SK-N-MC (cell line): Measurements from ENCODE around the gene MORC4.

ENCODE experiments used
- DNase-seq: peaks from one replicate; pipeline ENCODE4 v3.0.0-alpha.2; 2011; ENCODE audit warnings: low read depth, low spot score
- H3K27ac ChIP-seq: fragments of 200-600 bp; sonication (generic); 2 replicates; pipeline ENCODE4 v1.5.1; 2016; ENCODE audit warnings: mixed run types
- H3K36me3 ChIP-seq: fragments of 200-600 bp; sonication (generic); 2 replicates; pipeline ENCODE4 v1.6.1; 2017; ENCODE audit warnings: antibody characterized with exemption, low read length, mixed read lengths; ENCODE audit not compliant: insufficient read depth
- H3K4me3 ChIP-seq: fragments of 200-600 bp; sonication (generic); 2 replicates; pipeline ENCODE4 v1.5.1; 2016
- H3K9ac ChIP-seq: fragments of 200-600 bp; sonication (generic); 2 replicates; pipeline ENCODE4 v1.8.0; 2017; ENCODE audit warnings: mixed run types, mixed read lengths; ENCODE audit not compliant: insufficient read length
- H3K9me3 ChIP-seq: fragments of 200-600 bp; sonication (generic); 2 replicates; pipeline ENCODE4 v1.6.1; 2017; ENCODE audit warnings: low read depth, mild to moderate bottlenecking, antibody characterized with exemption, low read length, moderate library complexity, mixed read lengths
- EZH2 ChIP-seq: fragments of 200-600 bp; sonication (generic); IDR thresholded peaks from one replicate; pipeline ENCODE4 v1.6.1; 2017; ENCODE audit warnings: antibody characterized with exemption
- FOXP2 ChIP-seq: optimal IDR thresholded peaks from 2 replicates; pipeline ENCODE3; 2011; ENCODE audit warnings: mild to moderate bottlenecking, moderate library complexity; ENCODE audit not compliant: insufficient read depth; ENCODE audit errors: extremely low read length, control extremely low read depth
- POLR2AphosphoS5 ChIP-seq: IDR thresholded peaks from 2 replicates; pipeline ENCODE4 v1.6.1; 2012; ENCODE audit warnings: mild to moderate bottlenecking, low read depth, low read length, borderline replicate concordance

MORC4 gene

GRCh38 chrX:106932492-106932923, 67.5 kb downstream of the MORC4 start:
- no peaks in the 10 kb centered on the region for H3K36me3 ChIP-seq
- no peak for DNase-seq
- no peak overlapping the region for H3K9ac ChIP-seq
- no peak overlapping the region for H3K27ac ChIP-seq
- H3K9me3 ChIP-seq = no peaks in the 10 kb centered on the region
- no peak overlapping the region for H3K4me3 ChIP-seq
- TF ChIP-seq FOXP2 = no peak
- no peak for TF ChIP-seq POLR2AphosphoS5
- no peak for TF ChIP-seq EZH2

GRCh38 chrX:106931831-106932491, 68.1 kb downstream of the MORC4 start:
- Histone ChIP-seq H3K4me3 (no peak overlapping the region), H3K27ac (no peak overlapping the region), H3K9ac (no peak overlapping the region)

GRCh38 chrX:106928227-106928626, 71.8 kb downstream of the MORC4 start:
- DNase-seq = no peak
- Histone ChIP-seq H3K27ac (no peak overlapping the region), H3K36me3 (no peaks in the 10 kb centered on the region), H3K9me3 (no peaks in the 10 kb centered on the region), H3K9ac (no peak overlapping the region), H3K4me3 (no peak overlapping the region)
- TF ChIP-seq EZH2 = no peak
- TF ChIP-seq FOXP2 = no peak
- no peak for TF ChIP-seq POLR2AphosphoS5

More at GRCh38 chrX:106931831-106932491, 68.1 kb downstream of the MORC4 start:
- TF ChIP-seq FOXP2 (no peak), EZH2 (no peak), POLR2AphosphoS5 (no peak)
- H3K9me3 ChIP-seq = no peaks in the 10 kb centered on the region
- no peak for DNase-seq
- H3K36me3 ChIP-seq = no peaks in the 10 kb centered on the region

GRCh38 chrX:106927700-106928099, 72.3 kb downstream of the MORC4 start:
- no peak for TF ChIP-seq POLR2AphosphoS5
- Histone ChIP-seq H3K36me3 (no peaks in the 10 kb centered on the region), H3K9ac (no peak overlapping the region), H3K27ac (no peak overlapping the region), H3K9me3 (no peaks in the 10 kb centered on the region), H3K4me3 (no peak overlapping the region)
- DNase-seq = no peak

GRCh38 chrX:106927023-106927422, 73.0 kb downstream of the MORC4 start:
- Histone ChIP-seq H3K4me3 (no peak overlapping the region), H3K9me3 (no peaks in the 10 kb centered on the region), H3K36me3 (no peaks in the 10 kb centered on the region), H3K27ac (no peak overlapping the region), H3K9ac (no peak overlapping the region)
- TF ChIP-seq FOXP2 (no peak), POLR2AphosphoS5 (no peak), EZH2 (no peak)
- DNase-seq = no peak

- no peak for DNase-seq
- H3K9ac ChIP-seq = no peak overlapping the region
- H3K36me3 ChIP-seq = no peaks in the 10 kb centered on the region
- no peak overlapping the region for H3K27ac ChIP-seq
- no peak overlapping the region for H3K4me3 ChIP-seq
- H3K9me3 ChIP-seq = no peaks in the 10 kb centered on the region
- TF ChIP-seq FOXP2 (no peak), POLR2AphosphoS5 (no peak), EZH2 (no peak)
Observed at GRCh38 chrX:106921637-106922036, 78.4 kb downstream of the MORC4 start.

- Histone ChIP-seq H3K36me3 (no peaks in the 10 kb centered on the region), H3K27ac (no peak within 1 kb of the TSS), H3K4me3 (no peak within 1 kb of the TSS), H3K9ac (no peak within 1 kb of the TSS), H3K9me3 (no peaks in the 10 kb centered on the region)
- no peak for DNase-seq
- TF ChIP-seq POLR2AphosphoS5 (no peak), FOXP2 (no peak), EZH2 (no peak)
Observed at GRCh38 chrX:106919932-106920452, 80.0 kb downstream of the MORC4 start, which contains the start of gene CLDN2. CLDN2 (plus strand) TSS chrX:106920402; CDS start chrX:106928229, 7,827 bp downstream.

GRCh38 chrX:106917830-106918500, 82.0 kb downstream of the MORC4 start:
- Histone ChIP-seq H3K27ac (no peak overlapping the region; the same call in 1 of the 2 replicates), H3K4me3 (no peak overlapping the region)

More at GRCh38 chrX:106917830-106918500, 82.0 kb downstream of the MORC4 start:
- Histone ChIP-seq H3K9ac (no peak overlapping the region), H3K9me3 (no peaks in the 10 kb centered on the region), H3K36me3 (no peaks in the 10 kb centered on the region)
- no peak for DNase-seq
- TF ChIP-seq POLR2AphosphoS5 (no peak), EZH2 (no peak), FOXP2 (no peak)
